ENCODE data around the gene BCAN. TPM values are rescaled to one million over a fixed set of nuclear protein-coding genes. Genes with fewer than 3 reads are reported as not detected.

The BCAN gene
- total RNA-seq, 4 donors from 2014 or later = 0.45 to 1.0 (median 0.99) TPM; not detected in 1

GRCh38 chr1:156632355-156632754 lies 9.6 kb upstream of the BCAN start:
- Histone ChIP-seq H3K9me3 (no peaks in the 10 kb centered on the region), H3K27ac (replicated peaks in 1 of 4) (no peak overlapping the region), H3K4me1 (no peaks in the 10 kb centered on the region), H3K36me3 (no peaks in the 10 kb centered on the region), H3K4me3 (no peak overlapping the region), H3K27me3 (peaks cover 0 to 96% (median 8%) of the 10 kb centered on the region in 4 donors)
- intact Hi-C loops (cut with DNase I) = no loop called here
- no peak for TF ChIP-seq EP300 (IDR thresholded peaks at IDR 0.05)
- no peak for TF ChIP-seq POLR2AphosphoS5 (IDR thresholded peaks at IDR 0.05)
- no peak for TF ChIP-seq CTCF (IDR thresholded peaks at IDR 0.05)
- no peak for TF ChIP-seq POLR2A (IDR thresholded peaks at IDR 0.05; ENCODE audit: low read depth)
- 68% methylated on average over 3 of the region's 3 CpGs for whole genome bisulfite sequencing
- DNase-seq (ENCODE audit: extremely low spot score) = no peak

GRCh38 chr1:156638189-156638985 lies 3.5 kb upstream of the BCAN start:
- WGBS = 64% methylated on average over 7 of the region's 8 CpGs
- H3K27me3 ChIP-seq = peaks cover 3 to 98% (median 39%) of the 10 kb centered on the region in 4 donors
- H3K27ac ChIP-seq (replicated peaks in 1 of 4) = no peak overlapping the region
- no peaks in the 10 kb centered on the region for H3K9me3 ChIP-seq
- no peak overlapping the region for H3K4me3 ChIP-seq
- intact Hi-C loops (cut with DNase I) = no loop called here
- H3K4me1 ChIP-seq = peaks cover 12 to 21% (median 18%) of the 10 kb centered on the region in 4 donors
- DNase-seq (ENCODE audit: extremely low spot score) = no peak
- no peaks in the 10 kb centered on the region for H3K36me3 ChIP-seq
- TF ChIP-seq POLR2AphosphoS5 (IDR thresholded peaks at IDR 0.05) = no peak
- no peak for TF ChIP-seq EP300 (IDR thresholded peaks at IDR 0.05)
- TF ChIP-seq POLR2A (IDR thresholded peaks at IDR 0.05; ENCODE audit: low read depth) = no peak
- TF ChIP-seq CTCF (IDR thresholded peaks at IDR 0.05) = no peak

GRCh38 chr1:156639601-156640101 lies 2.3 kb upstream of the BCAN start:
- DNase-seq (ENCODE audit: extremely low spot score) = no peak
- TF ChIP-seq CTCF (IDR thresholded peaks at IDR 0.05) (no peak), POLR2AphosphoS5 (IDR thresholded peaks at IDR 0.05) (no peak), EP300 (IDR thresholded peaks at IDR 0.05) (no peak), POLR2A (IDR thresholded peaks at IDR 0.05; ENCODE audit: low read depth) (no peak)
- WGBS = 52% methylated on average over 5 of the region's 6 CpGs
- Histone ChIP-seq H3K4me1 (peaks cover 12 to 21% (median 18%) of the 10 kb centered on the region in 4 donors), H3K27me3 (peaks cover 3 to 96% (median 39%) of the 10 kb centered on the region in 4 donors), H3K4me3 (no peak overlapping the region), H3K9me3 (no peaks in the 10 kb centered on the region), H3K36me3 (no peaks in the 10 kb centered on the region), H3K27ac (replicated peaks in 1 of 4) (no peak overlapping the region)
- intact Hi-C loops (cut with DNase I) = no loop called here

GRCh38 chr1:156640842-156641706 lies 843 bp upstream of the BCAN start:
- TF ChIP-seq POLR2A (IDR thresholded peaks at IDR 0.05; ENCODE audit: low read depth) (no peak), CTCF (IDR thresholded peaks at IDR 0.05) (no peak), EP300 (IDR thresholded peaks at IDR 0.05) (no peak), POLR2AphosphoS5 (IDR thresholded peaks at IDR 0.05) (no peak)
- H3K4me1 ChIP-seq = peaks cover 12 to 21% (median 18%) of the 10 kb centered on the region in 4 donors
- peak overlapping the region; percentile 44 to 53 (median 50) for H3K4me3 ChIP-seq
- H3K9me3 ChIP-seq = no peaks in the 10 kb centered on the region
- DNase-seq (ENCODE audit: extremely low spot score) = no peak
- intact Hi-C loops (cut with DNase I) = no loop called here
- WGBS = 44% methylated on average over 6 of the region's 6 CpGs
- no peak overlapping the region for H3K27ac ChIP-seq (replicated peaks in 1 of 4)
- peaks cover 3 to 96% (median 39%) of the 10 kb centered on the region in 4 donors for H3K27me3 ChIP-seq
- no peaks in the 10 kb centered on the region for H3K36me3 ChIP-seq
